Mucosa of descending colon (tissue), 3 donors: ENCODE data around the gene SLAMF1. TPM values are rescaled to one million over a fixed set of nuclear protein-coding genes. Genes with fewer than 3 reads are reported as not detected.
"Not testable (repeated sequence)": the region's sequence is repeated elsewhere in the genome, so short reads cannot be mapped to it uniquely, and the experiment has no call there.

Experiments used
- ATAC-seq: fragments of 200-7000 bp; cut with Tn5 transposase; one replicate; pipeline ENCODE4 v1.9.1; 2020; ENCODE audit warnings: mild to moderate bottlenecking, moderate library complexity
- DNase-seq, 3 donors: peaks; one replicate each; pipeline ENCODE4 v3.0.0-alpha.2; 2020
- H3K36me3 ChIP-seq: fragments of 200-600 bp; one replicate; pipeline ENCODE4 v1.8.0; 2021; ENCODE audit warnings: low read depth, mild to moderate bottlenecking
- H3K4me1 ChIP-seq: fragments of 200-600 bp; one replicate; pipeline ENCODE4 v1.8.0; 2021; ENCODE audit warnings: low read depth, mild to moderate bottlenecking
- H3K4me3 ChIP-seq: fragments of 200-600 bp; one replicate; pipeline ENCODE4 v1.8.0; 2021; ENCODE audit warnings: mild to moderate bottlenecking
- H3K9me3 ChIP-seq: fragments of 200-600 bp; one replicate; pipeline ENCODE4 v1.8.0; 2021; ENCODE audit warnings: mild to moderate bottlenecking
- CTCF ChIP-seq: fragments of 200-600 bp; IDR thresholded peaks from one replicate; pipeline ENCODE4 v1.8.0; 2022; ENCODE audit warnings: antibody characterized with exemption, mild to moderate bottlenecking
- intact Hi-C, 2 donors: fragments of 100-400 bp; cut with DNase I in 1 of 2; cut with micrococcal nuclease in 1 of 2; formaldehyde crosslinking; loops; one replicate each; pipeline versions ENCODE4 v1.11.0 to v1.11.1; 2022; cut with DNase I, micrococcal nuclease
- total RNA-seq, 3 donors: library from RNA; stranded (reverse); fragmentation: NEBNext Ultra II Directional in 2 of 3; extraction: Animal tissue kit (Norgen Biotek cat#: 25700) in 2 of 3; gene quantifications; one replicate each; pipeline versions ENCODE4 v1.2.1 to v1.2.4, GENCODE V29; 2021 to 2023
- donor health status: DM: no; HTN: no; CAD: no; lungs with moderate emphysema.
- donor health status: DM: no; HTN: no; CAD: no.
- donor health status: DM: no; HTN: yes; CAD: no.

The SLAMF1 gene
- total RNA-seq, 3 donors from 2014 or later = 1.1 to 2.2 (median 1.6) TPM

- no peak for DNase-seq
Measured at GRCh38 chr1:160597051-160597450, 49.8 kb downstream of the SLAMF1 start.

GRCh38 chr1:160590488-160590887, 56.4 kb downstream of the SLAMF1 start:
- TF ChIP-seq CTCF = no peak
- intact Hi-C loops = no loop called here
- Histone ChIP-seq H3K4me1 (no peaks in the 10 kb centered on the region), H3K9me3 (no peaks in the 10 kb centered on the region), H3K4me3 (no peak overlapping the region), H3K36me3 (no peaks in the 10 kb centered on the region)
- no peak for ATAC-seq
- no peak for DNase-seq

More at GRCh38 chr1:160597051-160597450, 49.8 kb downstream of the SLAMF1 start:
- no peaks in the 10 kb centered on the region for H3K36me3 ChIP-seq
- H3K4me3 ChIP-seq = no peak overlapping the region
- TF ChIP-seq CTCF = no peak
- ATAC-seq = no peak
- H3K4me1 ChIP-seq = no peaks in the 10 kb centered on the region
- intact Hi-C loops = no loop called here
- H3K9me3 ChIP-seq = peaks cover 14% of the 10 kb centered on the region

- no peak for DNase-seq
- TF ChIP-seq CTCF = no peak
- Histone ChIP-seq H3K36me3 (no peaks in the 10 kb centered on the region), H3K9me3 (no peaks in the 10 kb centered on the region), H3K4me3 (no peak overlapping the region), H3K4me1 (no peaks in the 10 kb centered on the region)
- intact Hi-C loops = no loop called here
- ATAC-seq = no peak
Measured at GRCh38 chr1:160588468-160588867, 58.4 kb downstream of the SLAMF1 start.

GRCh38 chr1:160584784-160585183, 62.1 kb downstream of the SLAMF1 start:
- TF ChIP-seq CTCF = no peak
- no peaks in the 10 kb centered on the region for H3K9me3 ChIP-seq
- no peak overlapping the region for H3K4me3 ChIP-seq
- no peaks in the 10 kb centered on the region for H3K4me1 ChIP-seq
- intact Hi-C loops = no loop called here
- no peaks in the 10 kb centered on the region for H3K36me3 ChIP-seq
- ATAC-seq = no peak
- DNase-seq = no peak

- H3K9me3 ChIP-seq, H3K4me3 ChIP-seq, intact Hi-C loops, H3K36me3 ChIP-seq, DNase-seq, H3K4me1 ChIP-seq, ATAC-seq: not testable (repeated sequence)
Measured at GRCh38 chr1:160582976-160583375, 63.9 kb downstream of the SLAMF1 start.

- no peak for DNase-seq
- ATAC-seq = peak; percentile 77
- TF ChIP-seq CTCF = no peak
- Histone ChIP-seq H3K36me3 (no peaks in the 10 kb centered on the region), H3K4me1 (no peaks in the 10 kb centered on the region), H3K4me3 (no peak overlapping the region), H3K9me3 (no peaks in the 10 kb centered on the region)
- intact Hi-C loops = no loop called here
Measured at GRCh38 chr1:160581961-160582360, 64.9 kb downstream of the SLAMF1 start.
